Stomach (tissue), 4 donors: ENCODE data around the gene SLC6A3.
"Not testable (repeated sequence)": the region's sequence is repeated elsewhere in the genome, so short reads cannot be mapped to it uniquely, and the experiment has no call there.

Experiments
- POLR2A ChIP-seq, 4 donors: fragments of 450-650 bp; IDR thresholded peaks; one replicate each; pipeline ENCODE4 v1.6.1; 2016; ENCODE audit warnings: antibody characterized with exemption in 4 of 4, control low read depth in 2 of 4, mild to moderate bottlenecking in 1 of 4, moderate library complexity in 1 of 4
- TF ChIP-seq, protein P1 (sequence below), 7 experiments: fragments of 450-650 bp in 4 of 7; fragments of 200-600 bp in 3 of 7; sonication (generic) in 3 of 7; IDR thresholded peaks; one replicate each; pipeline ENCODE4 v1.5.1; 2016 to 2019; ENCODE audit warnings: antibody characterized with exemption in 7 of 7, control low read depth in 2 of 7, mild to moderate bottlenecking in 1 of 7

DNA sequence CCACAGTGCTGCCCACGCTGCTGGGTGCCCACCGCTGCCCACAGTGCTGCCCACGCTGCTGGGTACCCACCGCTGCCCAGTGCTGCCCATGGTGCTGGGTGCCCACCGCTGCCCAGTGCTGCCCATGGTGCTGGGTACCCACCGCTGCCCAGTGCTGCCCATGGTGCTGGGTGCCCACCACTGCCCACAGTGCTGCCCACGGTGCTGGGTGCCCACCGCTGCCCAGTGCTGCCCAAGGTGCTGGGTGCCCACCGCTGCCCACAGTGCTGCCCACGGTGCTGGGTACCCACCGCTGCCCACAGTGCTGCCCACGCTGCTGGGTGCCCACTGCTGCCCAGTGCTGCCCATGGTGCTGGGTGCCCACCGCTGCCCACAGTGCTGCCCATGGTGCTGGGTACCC is 22.7 kb downstream of the SLC6A3 start:
- TF ChIP-seq, protein P1, sequence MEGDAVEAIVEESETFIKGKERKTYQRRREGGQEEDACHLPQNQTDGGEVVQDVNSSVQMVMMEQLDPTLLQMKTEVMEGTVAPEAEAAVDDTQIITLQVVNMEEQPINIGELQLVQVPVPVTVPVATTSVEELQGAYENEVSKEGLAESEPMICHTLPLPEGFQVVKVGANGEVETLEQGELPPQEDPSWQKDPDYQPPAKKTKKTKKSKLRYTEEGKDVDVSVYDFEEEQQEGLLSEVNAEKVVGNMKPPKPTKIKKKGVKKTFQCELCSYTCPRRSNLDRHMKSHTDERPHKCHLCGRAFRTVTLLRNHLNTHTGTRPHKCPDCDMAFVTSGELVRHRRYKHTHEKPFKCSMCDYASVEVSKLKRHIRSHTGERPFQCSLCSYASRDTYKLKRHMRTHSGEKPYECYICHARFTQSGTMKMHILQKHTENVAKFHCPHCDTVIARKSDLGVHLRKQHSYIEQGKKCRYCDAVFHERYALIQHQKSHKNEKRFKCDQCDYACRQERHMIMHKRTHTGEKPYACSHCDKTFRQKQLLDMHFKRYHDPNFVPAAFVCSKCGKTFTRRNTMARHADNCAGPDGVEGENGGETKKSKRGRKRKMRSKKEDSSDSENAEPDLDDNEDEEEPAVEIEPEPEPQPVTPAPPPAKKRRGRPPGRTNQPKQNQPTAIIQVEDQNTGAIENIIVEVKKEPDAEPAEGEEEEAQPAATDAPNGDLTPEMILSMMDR (IDR thresholded peaks at IDR 0.05): not testable (repeated sequence)
- TF ChIP-seq POLR2A (IDR thresholded peaks at IDR 0.05): not testable (repeated sequence)
